ENCODE results near the gene SUSD1. TPM values are rescaled to one million over a fixed set of nuclear protein-coding genes. Genes with fewer than 3 reads are reported as not detected.
"Not testable (repeated sequence)": the region's sequence is repeated elsewhere in the genome, so short reads cannot be mapped to it uniquely, and the experiment has no call there.

Gene SUSD1
- total and polyA plus RNA-seq, 2 donors: 6.4 to 9.0 TPM

GRCh38 chr9:112073639-112074173 is 101.4 kb downstream of the SUSD1 start:
- not testable (repeated sequence) for H3K9me3 ChIP-seq (ENCODE audit: control insufficient read depth in 2 of 2, insufficient read depth in 1 of 2, low read length in 1 of 2); H3K36me3 ChIP-seq (ENCODE audit: control insufficient read depth in 2 of 2, insufficient read depth in 2 of 2, low read length in 1 of 2); DNase-seq (ENCODE audit: low read depth in 6 of 9, low spot score in 9 of 9); H3K4me3 ChIP-seq (ENCODE audit: low read length in 2 of 2); H3K27me3 ChIP-seq (ENCODE audit: control insufficient read depth in 2 of 2, insufficient read depth in 1 of 2, low read length in 1 of 2)
- 96% methylated on average over 10 of the region's 10 CpGs for WGBS
- peak overlapping the region in 1 of 2 donors; percentile 62 for H3K27ac ChIP-seq (ENCODE audit: low read depth in 1 of 2, low read length in 1 of 2)
- H3K4me1 ChIP-seq (ENCODE audit: control insufficient read depth in 2 of 2, insufficient read depth in 2 of 2, low read length in 2 of 2): peaks cover 2 to 18% of the 10 kb centered on the region in 2 donors

DNA sequence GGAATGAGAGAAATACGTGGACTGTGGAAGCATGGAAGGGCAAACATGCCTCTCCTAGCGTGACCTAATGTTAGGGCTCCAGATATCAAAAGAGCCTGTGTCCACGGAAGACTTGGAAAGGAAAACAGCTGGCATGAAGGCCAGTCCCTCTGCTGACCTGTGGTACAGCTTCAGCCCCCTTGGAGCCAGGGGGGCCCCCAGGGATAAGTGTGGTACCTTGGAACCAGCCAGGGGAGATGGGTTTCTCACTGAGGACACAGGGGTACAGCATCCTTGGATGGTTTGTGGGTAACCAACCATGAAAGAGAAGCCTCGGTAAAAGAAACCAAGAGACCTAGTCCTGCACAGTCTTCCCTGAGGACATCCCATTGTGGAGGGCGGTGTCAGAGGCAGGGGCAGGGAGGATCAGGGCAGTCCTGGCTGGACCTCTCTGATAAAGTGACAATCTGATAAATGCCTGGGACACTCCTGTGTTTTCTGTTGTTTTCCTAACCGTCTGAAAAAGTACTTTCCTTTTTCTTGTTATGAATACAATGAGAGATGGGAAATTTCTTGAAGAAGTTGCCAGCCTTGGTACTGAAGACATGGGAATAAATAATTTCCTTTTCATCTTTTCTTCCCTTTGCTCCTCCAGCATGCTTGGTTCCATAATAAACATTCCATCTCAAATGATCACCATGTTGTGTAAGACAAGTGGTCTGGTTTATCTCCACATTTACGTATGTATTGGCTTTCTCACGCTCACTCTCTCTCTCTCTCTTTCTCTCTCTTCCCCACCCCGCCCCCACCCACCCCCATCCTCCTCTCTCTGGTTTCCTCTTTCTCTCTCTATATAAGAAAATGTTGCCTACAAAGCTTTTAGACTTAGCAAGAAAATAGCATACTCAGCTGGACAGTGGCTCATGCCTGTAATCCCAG is 102.1 kb downstream of the SUSD1 start:
- Histone ChIP-seq H3K4me1 (ENCODE audit: control insufficient read depth in 2 of 2, insufficient read depth in 2 of 2, low read length in 2 of 2) (peaks cover 2 to 18% of the 10 kb centered on the region in 2 donors), H3K4me3 (ENCODE audit: low read length in 2 of 2) (no peak overlapping the region), H3K9me3 (ENCODE audit: control insufficient read depth in 2 of 2, insufficient read depth in 1 of 2, low read length in 1 of 2) (no peaks in the 10 kb centered on the region), H3K27ac (ENCODE audit: low read depth in 1 of 2, low read length in 1 of 2) (peak overlapping the region in 1 of 2 donors; percentile 61), H3K27me3 (ENCODE audit: control insufficient read depth in 2 of 2, insufficient read depth in 1 of 2, low read length in 1 of 2) (no peaks in the 10 kb centered on the region), H3K36me3 (ENCODE audit: control insufficient read depth in 2 of 2, insufficient read depth in 2 of 2, low read length in 1 of 2) (no peaks in the 10 kb centered on the region)
- WGBS: 88% methylated on average over 9 of the region's 9 CpGs
- DNase-seq (ENCODE audit: low read depth in 6 of 9, low spot score in 9 of 9): no peak

DNA sequence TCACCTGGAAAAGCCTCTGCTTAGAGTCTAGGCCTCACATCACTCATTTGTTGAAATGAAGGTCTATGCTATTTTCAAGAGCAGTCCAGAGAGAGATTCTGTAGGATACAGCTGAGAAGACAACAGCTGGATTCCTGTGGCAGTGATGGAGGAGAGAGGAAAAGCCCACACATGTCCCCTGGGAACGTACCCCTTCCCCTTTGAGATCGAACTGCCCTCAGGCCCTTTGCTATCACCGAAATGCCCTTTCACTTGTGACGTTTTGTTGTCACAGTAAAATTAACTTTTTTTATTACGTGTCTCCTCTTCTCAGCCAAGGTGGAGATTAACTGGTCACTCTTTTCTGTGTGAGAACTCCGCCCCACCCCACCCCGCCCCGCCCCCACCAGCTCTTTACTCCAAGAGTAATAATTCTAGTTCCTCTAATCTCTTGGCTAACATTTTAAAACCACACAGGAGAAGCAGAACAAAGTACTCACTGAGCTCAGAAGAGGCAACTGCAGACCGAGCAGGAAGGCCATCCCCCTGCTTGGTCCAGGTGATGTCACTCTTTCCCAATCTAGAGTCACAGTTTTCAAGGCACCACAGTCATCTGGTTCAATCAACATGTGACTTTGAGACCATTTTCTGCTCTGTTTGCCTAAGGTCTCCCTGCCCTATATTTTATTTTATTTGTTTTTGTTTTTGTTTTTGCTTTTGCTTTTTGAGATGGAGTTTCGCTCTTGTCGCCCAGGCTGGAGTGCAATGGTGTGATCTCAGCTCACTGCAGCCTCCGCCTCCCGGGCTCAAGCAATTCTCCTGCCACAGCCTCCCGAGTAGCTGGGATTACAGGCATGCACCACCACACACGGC is 105.6 kb downstream of the SUSD1 start:
- DNase-seq (ENCODE audit: low read depth in 6 of 9, low spot score in 9 of 9): no peak
- Histone ChIP-seq H3K4me1 (ENCODE audit: control insufficient read depth in 2 of 2, insufficient read depth in 2 of 2, low read length in 2 of 2) (peaks cover 2 to 18% of the 10 kb centered on the region in 2 donors), H3K27me3 (ENCODE audit: control insufficient read depth in 2 of 2, insufficient read depth in 1 of 2, low read length in 1 of 2) (no peaks in the 10 kb centered on the region), H3K36me3 (ENCODE audit: control insufficient read depth in 2 of 2, insufficient read depth in 2 of 2, low read length in 1 of 2) (no peaks in the 10 kb centered on the region), H3K4me3 (ENCODE audit: low read length in 2 of 2) (no peak overlapping the region), H3K9me3 (ENCODE audit: control insufficient read depth in 2 of 2, insufficient read depth in 1 of 2, low read length in 1 of 2) (no peaks in the 10 kb centered on the region), H3K27ac (ENCODE audit: low read depth in 1 of 2, low read length in 1 of 2) (no peak overlapping the region)
- WGBS: 95% methylated on average over 15 of the region's 15 CpGs

DNA sequence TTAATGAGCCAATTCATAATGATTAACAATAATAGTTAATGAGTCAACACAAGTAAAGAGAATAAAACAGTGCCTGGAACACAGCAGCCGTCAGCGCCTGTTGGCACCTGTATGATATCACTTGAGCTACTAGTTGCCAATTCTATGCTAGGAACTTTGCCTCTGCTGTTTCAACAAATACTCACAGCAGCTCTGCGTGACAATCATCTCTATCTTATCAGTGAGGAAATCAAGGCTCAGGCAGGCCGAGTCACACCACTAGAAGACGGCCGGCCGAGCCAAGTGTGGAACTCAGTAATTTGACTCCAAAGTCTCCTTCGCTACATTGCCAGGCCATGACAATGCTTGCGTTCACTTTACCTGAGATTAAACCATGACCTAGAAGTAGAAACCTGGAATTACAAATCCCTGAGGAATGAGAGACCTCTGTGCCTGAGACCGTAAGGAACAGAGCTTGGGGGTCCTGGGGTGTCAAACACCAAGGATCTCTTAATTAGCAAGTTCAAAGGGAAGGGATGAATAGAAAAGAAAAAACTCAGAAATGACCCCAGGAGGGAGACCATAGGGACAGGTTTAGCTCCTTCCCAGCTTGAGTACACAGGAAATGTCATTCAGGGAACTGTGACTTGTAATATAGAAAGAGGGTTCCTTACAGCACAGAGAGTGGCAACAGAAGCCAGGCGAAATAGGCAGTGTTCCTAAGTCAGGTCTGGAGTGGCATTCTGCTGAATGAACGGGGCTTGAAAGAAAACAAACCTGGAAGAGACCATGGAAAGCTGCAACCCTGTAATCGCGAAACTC is 109.1 kb downstream of the SUSD1 start:
- H3K36me3 ChIP-seq (ENCODE audit: control insufficient read depth in 2 of 2, insufficient read depth in 2 of 2, low read length in 1 of 2): no peaks in the 10 kb centered on the region
- H3K27me3 ChIP-seq (ENCODE audit: control insufficient read depth in 2 of 2, insufficient read depth in 1 of 2, low read length in 1 of 2): no peaks in the 10 kb centered on the region
- no peak for DNase-seq (ENCODE audit: low read depth in 6 of 9, low spot score in 9 of 9)
- no peak overlapping the region for H3K4me3 ChIP-seq (ENCODE audit: low read length in 2 of 2)
- 90% methylated on average over 14 of the region's 14 CpGs for WGBS
- H3K9me3 ChIP-seq (ENCODE audit: control insufficient read depth in 2 of 2, insufficient read depth in 1 of 2, low read length in 1 of 2): no peaks in the 10 kb centered on the region
- peak overlapping the region in 1 of 2 donors; percentile 8 for H3K27ac ChIP-seq (ENCODE audit: low read depth in 1 of 2, low read length in 1 of 2)
- peaks cover 2 to 3% of the 10 kb centered on the region in 2 donors for H3K4me1 ChIP-seq (ENCODE audit: control insufficient read depth in 2 of 2, insufficient read depth in 2 of 2, low read length in 2 of 2)

GRCh38 chr9:112064871-112065270 is 110.2 kb downstream of the SUSD1 start:
- Histone ChIP-seq H3K27ac (ENCODE audit: low read depth in 1 of 2, low read length in 1 of 2) (no peak overlapping the region), H3K4me3 (ENCODE audit: low read length in 2 of 2) (no peak overlapping the region), H3K9me3 (ENCODE audit: control insufficient read depth in 2 of 2, insufficient read depth in 1 of 2, low read length in 1 of 2) (no peaks in the 10 kb centered on the region), H3K36me3 (ENCODE audit: control insufficient read depth in 2 of 2, insufficient read depth in 2 of 2, low read length in 1 of 2) (peaks cover 0 to 3% of the 10 kb centered on the region in 2 donors), H3K27me3 (ENCODE audit: control insufficient read depth in 2 of 2, insufficient read depth in 1 of 2, low read length in 1 of 2) (no peaks in the 10 kb centered on the region), H3K4me1 (ENCODE audit: control insufficient read depth in 2 of 2, insufficient read depth in 2 of 2, low read length in 2 of 2) (peaks cover 0 to 2% of the 10 kb centered on the region in 2 donors)
- WGBS: 97% methylated on average over 5 of the region's 5 CpGs
- DNase-seq (ENCODE audit: low read depth in 6 of 9, low spot score in 9 of 9): no peak

DNA sequence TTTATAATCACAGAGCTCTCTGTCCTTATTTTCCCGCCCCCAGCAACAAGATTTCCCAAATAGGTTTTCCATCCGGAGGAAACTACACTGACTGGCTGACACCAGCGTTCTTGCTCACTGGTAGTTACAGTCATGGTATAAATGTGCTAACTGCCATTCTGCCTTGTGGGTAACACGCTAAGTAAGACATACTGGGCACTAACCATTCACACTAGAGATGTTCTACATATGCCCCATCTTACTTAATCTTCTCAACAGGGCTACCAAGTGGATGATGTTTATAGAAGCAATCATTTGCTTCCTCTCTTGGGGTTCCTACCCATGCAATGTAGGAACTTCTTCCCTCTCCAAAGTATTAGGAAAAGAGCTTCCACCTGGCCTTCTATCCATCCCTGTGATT is 111.5 kb downstream of the SUSD1 start:
- DNase-seq (ENCODE audit: low read depth in 6 of 9, low spot score in 9 of 9): no peak
- H3K4me1 ChIP-seq (ENCODE audit: control insufficient read depth in 2 of 2, insufficient read depth in 2 of 2, low read length in 2 of 2): peaks cover 0 to 2% of the 10 kb centered on the region in 2 donors
- peaks cover 0 to 3% of the 10 kb centered on the region in 2 donors for H3K36me3 ChIP-seq (ENCODE audit: control insufficient read depth in 2 of 2, insufficient read depth in 2 of 2, low read length in 1 of 2)
- no peak overlapping the region for H3K4me3 ChIP-seq (ENCODE audit: low read length in 2 of 2)
- H3K27ac ChIP-seq (ENCODE audit: low read depth in 1 of 2, low read length in 1 of 2): no peak overlapping the region
- WGBS: 88% methylated on average over 4 of the region's 4 CpGs
- H3K27me3 ChIP-seq (ENCODE audit: control insufficient read depth in 2 of 2, insufficient read depth in 1 of 2, low read length in 1 of 2): no peaks in the 10 kb centered on the region
- H3K9me3 ChIP-seq (ENCODE audit: control insufficient read depth in 2 of 2, insufficient read depth in 1 of 2, low read length in 1 of 2): no peaks in the 10 kb centered on the region

- H3K4me1 ChIP-seq (ENCODE audit: control insufficient read depth in 2 of 2, insufficient read depth in 2 of 2, low read length in 2 of 2): peaks cover 0 to 2% of the 10 kb centered on the region in 2 donors
- no peak overlapping the region for H3K27ac ChIP-seq (ENCODE audit: low read depth in 1 of 2, low read length in 1 of 2)
These were observed 111.9 kb downstream of the SUSD1 start for GRCh38 chr9:112063151-112063550.

DNA sequence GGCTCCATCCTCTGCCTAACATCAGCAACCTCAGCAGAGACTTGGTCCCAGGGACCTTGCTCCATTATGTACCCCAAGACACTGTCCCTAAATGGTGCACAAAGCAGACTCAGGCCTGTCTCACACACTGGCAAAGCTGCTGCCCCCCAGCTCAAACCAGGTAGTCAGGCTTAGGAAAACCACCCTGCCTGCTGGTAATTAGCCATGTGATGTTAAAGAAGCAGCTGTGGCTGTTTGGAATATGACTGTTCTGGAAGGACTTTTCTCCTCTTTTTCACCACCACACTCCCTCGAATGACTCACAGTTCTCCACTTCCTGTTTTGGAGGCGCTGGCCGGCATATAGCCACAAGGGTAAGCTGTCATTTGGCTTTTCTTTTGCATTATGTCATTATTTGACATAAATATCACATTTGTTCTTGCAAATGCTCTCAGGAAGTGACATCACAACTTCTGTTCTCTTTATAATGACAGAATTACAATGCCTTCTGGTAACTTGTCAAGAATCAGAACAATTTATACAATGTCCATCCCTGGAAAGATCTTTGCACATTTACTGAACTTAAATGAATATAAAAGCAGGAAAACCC is 113.9 kb downstream of the SUSD1 start:
- DNase-seq (ENCODE audit: low read depth in 6 of 9, low spot score in 9 of 9): peak in 1 of 9 donors; percentile 38
- 30% methylated on average over 3 of the region's 3 CpGs for WGBS
- Histone ChIP-seq H3K4me1 (ENCODE audit: control insufficient read depth in 2 of 2, insufficient read depth in 2 of 2, low read length in 2 of 2) (peaks cover 0 to 2% of the 10 kb centered on the region in 2 donors), H3K36me3 (ENCODE audit: control insufficient read depth in 2 of 2, insufficient read depth in 2 of 2, low read length in 1 of 2) (peaks cover 0 to 7% of the 10 kb centered on the region in 2 donors), H3K27ac (ENCODE audit: low read depth in 1 of 2, low read length in 1 of 2) (peak overlapping the region in 1 of 2 donors; percentile 47), H3K27me3 (ENCODE audit: control insufficient read depth in 2 of 2, insufficient read depth in 1 of 2, low read length in 1 of 2) (no peaks in the 10 kb centered on the region), H3K9me3 (ENCODE audit: control insufficient read depth in 2 of 2, insufficient read depth in 1 of 2, low read length in 1 of 2) (no peaks in the 10 kb centered on the region), H3K4me3 (ENCODE audit: low read length in 2 of 2) (no peak overlapping the region)

More at GRCh38 chr9:112063151-112063550, 111.9 kb downstream of the SUSD1 start:
- no peak overlapping the region for H3K4me3 ChIP-seq (ENCODE audit: low read length in 2 of 2)
- peaks cover 0 to 3% of the 10 kb centered on the region in 2 donors for H3K36me3 ChIP-seq (ENCODE audit: control insufficient read depth in 2 of 2, insufficient read depth in 2 of 2, low read length in 1 of 2)
- no peak for DNase-seq (ENCODE audit: low read depth in 6 of 9, low spot score in 9 of 9)
- no peaks in the 10 kb centered on the region for H3K27me3 ChIP-seq (ENCODE audit: control insufficient read depth in 2 of 2, insufficient read depth in 1 of 2, low read length in 1 of 2)
- H3K9me3 ChIP-seq (ENCODE audit: control insufficient read depth in 2 of 2, insufficient read depth in 1 of 2, low read length in 1 of 2): no peaks in the 10 kb centered on the region
